ENCODE measurements around the gene STMN1.

Gene STMN1

GRCh38 chr1:25918615-25919014 is 12.4 kb upstream of the STMN1 start:
- DNase-seq = no peak

- no peak for DNase-seq
Measured at GRCh38 chr1:25917996-25918395, 11.8 kb upstream of the STMN1 start.

DNA sequence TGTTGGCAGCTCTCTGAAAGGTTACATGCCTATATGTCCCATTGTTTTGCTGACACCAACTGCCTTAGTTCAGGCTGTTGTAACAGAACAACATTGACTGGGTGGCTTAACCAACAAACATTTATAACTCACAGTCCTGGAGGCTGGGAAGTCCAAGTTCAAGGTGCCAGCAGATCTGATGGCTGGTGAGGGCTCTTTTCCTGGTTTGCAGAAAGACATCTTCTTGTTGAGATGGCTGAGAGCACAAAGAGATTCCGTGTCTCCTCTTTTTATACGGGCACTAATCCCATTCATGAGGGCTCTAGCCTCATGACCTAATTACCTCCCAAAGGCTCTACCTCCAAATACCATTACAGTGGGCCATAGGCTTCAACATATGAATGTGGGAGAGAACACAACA is 10.2 kb upstream of the STMN1 start:
- no peak for DNase-seq

DNA sequence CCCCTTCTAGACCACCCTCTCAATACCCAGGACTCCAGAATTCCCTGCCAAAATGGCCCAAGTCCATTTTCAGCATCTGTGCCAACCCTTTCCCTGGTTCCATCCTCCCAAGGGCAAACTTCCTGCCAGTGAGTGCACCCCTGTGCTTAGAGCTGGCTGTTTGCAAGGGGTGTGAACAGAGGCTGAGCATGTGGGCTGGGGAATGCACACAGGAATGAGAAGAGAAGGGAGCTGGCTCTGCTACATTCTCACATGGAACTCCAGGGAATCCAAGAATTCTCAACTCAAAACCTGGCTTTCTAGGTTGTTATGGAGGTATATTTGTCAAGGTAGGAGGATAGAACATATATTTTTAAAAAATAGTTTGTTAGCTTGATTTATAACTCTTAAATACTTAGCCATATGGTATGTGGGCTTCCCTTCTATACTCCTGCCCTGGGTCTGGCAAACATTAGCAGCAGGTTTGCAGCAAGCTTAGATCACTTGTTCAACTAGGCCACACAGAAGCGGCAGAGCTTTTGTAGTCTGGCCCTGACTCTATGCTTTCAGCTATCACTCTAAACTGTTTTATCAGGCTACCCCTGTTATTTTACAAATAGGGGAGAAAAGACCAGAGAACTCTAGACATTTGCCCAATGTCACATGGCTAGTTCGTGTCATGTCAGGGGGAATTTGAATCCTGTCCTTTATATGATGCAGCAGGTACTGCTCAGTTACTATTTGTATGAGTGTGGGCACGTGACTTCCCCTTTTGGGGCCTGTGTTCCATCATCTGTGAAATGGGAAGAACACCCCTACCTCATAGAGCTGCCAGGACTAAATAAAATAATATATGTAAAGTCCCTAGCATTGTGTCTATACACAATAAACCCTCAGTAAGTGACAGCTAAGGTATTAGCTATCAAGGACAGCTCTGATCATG is 8.1 kb upstream of the STMN1 start:
- no peak for DNase-seq

DNA sequence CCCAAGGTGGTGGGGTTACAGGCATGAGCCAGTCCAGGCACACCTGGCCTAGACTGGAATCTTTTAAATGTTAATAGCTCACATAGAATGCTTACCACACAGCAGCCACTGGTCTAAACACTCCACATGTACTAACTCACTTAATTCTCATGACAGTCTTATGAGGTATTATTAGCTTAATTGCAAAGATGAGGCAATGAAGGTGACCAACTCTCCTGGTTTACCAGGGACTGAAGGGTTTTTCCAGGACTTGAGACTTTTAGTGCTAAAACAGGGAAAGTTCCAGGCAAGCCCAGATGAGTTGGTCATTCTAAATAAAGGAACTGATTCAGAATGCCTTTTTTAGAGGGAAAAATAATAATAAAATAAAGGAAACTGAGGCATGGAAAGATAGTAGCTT is 7.0 kb upstream of the STMN1 start:
- no peak for DNase-seq

DNA sequence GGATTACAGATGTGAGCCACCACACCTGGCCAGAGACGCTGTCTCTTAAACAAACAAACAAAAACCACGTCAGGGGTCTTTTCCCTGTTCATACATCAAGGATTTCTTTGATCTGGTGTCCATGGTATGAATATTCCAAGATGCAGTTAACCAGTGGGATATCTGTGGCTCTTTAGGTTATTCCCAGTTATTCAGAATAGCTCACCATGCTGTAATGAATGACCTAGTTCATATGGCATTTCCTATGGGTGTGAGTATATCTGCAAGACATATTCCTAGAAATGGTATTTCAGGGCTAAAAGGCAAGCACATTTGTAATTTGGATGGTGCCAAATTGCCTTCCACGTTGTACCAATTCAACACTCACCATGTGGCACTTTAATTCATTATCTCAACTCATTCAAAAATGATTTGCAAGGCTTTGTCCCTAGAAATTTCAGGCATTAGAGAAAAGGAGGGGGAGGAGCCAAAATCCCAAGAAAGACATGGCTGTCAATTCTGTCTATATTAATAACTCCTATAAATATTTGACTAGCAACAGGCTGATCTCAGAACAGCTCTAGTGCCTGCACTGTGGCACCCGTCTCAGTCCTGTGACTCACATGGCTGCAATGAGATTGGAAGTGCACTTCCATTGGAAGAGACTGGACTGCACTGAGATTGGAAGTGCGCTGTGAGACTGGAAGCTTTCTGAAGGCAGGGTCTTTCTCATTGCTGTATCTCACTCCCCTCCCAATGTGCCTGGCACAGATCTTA is 6.0 kb upstream of the STMN1 start:
- no peak for DNase-seq

DNA sequence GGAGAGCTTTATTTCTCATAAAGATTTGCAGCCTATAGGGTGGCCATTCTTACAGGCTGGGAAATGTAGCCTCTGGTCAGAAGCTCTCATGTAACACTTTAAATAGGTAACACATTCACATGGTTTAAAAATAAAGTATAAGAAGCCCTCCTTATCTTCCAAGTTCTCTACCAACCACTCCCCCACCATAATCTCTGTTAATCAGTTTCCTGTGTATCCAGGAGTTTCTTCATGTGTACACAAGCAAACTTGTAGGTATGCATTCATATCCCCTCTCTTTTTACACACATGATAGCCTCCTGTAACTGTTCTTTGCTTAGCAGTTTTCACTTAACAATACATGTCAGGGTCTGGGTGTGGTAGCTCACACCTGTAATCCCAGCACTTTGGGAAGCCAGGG is 4.9 kb upstream of the STMN1 start:
- no peak for DNase-seq

DNA sequence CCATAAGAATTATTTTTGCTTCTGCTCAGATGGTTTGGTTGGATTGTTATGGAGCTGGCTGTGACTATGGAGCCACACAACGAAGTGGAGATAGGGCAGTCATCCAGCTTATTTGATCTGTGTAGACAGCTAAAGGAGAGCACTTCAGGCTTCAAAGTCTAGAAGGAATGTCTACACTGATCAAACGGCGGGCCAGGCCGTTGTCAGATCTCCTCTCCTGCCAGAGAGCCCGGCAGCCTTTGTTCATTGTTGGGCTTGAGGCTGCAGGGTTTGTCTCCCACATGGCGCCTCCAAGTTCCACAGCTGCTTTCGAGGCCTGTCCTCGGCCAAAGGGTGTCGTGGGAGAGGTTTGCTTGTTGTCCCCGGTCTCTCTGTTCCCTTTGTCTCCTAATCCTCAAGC is 2.8 kb upstream of the STMN1 start:
- no peak for DNase-seq

DNA sequence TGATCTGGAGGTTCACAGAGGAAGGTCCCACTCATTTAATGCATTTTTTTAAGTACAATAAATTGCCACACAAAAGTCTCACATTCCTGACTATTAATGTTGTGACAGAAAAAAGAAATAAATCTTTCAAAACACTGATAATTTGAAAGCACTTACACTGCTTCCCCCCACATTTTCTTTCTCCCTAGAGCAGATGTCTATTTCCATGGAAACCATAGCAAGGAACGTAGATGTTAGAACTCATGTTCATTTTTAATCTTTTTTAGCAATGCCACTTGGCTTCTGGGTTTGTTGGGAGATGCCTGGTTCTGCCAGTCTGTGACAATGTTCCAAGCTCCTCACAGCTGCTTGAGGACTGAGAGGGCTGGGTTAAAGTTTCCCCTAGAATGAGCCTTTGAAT is 1.9 kb upstream of the STMN1 start:
- no peak for DNase-seq

- DNase-seq = no peak
Measured at GRCh38 chr1:25907601-25908000, 1.4 kb upstream of the STMN1 start.

DNA sequence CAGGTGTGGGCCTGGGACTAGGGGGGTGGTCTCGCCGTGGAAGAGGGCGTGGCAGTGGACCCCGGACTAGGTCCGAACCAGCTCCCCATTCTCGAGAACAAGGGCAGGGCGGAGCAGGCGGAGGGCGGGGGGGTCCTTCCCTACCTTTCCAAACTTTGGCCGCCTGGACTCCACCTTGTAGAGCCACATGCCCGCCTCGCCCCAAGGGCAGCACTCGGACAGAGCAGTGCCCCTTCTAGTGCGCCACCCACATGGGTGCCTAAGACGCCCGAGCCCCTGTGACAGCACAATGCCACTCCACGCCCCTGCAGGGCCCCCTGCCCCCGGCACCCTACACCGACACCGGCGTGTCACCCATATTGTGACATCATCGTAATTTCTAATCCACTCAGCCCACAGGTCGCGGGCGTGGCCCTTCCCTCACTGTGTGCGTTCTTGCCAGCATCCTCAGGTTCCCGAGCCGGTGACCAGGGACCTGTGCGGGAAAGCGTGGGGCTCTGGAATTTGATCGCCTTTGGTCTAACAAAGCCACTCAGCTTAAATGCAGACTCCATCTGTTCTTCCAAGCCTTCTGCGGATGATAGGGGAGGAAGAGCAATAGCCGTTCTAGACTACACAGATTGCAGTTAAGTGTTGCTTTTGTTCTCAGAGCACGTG is 553 bp upstream of the STMN1 start:
- DNase-seq = peak; percentile 29

- peak; percentile 85 for DNase-seq
Measured at GRCh38 chr1:25904943-25905679, 1.1 kb downstream of the STMN1 start.

DNA sequence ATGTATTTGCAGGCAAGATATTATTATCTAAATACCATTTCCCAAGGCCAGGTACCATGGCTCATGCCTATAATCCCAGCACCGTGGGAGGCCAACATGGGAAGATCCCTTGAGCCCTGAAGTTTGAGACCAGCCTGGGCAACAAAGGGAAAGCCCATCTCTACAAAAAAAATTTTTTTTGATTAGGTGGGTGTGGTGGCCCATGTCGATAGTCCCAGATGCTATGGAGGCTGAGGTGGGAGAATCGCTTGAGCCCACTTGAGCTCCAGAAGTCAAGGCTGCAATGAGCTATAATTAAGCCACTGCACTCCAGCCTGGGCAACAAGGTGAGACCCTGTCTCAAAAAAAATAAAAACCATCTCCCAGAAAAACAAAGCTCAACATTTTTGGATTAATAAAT is 2.2 kb downstream of the STMN1 start:
- DNase-seq = no peak

GRCh38 chr1:25902462-25902861 is 3.8 kb downstream of the STMN1 start:
- DNase-seq = no peak

DNA sequence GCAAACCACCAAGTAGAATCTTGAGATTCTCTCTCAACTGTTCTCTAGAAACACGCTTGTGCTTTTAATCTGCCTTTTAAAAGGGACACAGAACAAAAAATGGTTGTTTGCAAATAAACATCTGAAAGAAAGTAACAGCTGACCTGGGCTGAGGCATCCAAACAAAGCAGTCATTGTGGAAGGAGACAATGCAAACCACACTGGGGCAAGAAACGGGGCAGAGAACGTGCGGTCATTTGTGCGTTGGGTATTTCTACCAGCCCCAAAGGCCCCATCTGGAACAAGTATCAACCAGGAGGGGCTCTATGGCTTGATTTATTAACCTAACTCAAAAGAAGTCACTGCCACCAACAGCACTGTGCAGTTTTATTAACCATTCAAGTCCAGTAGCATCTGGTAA is 6.0 kb downstream of the STMN1 start:
- DNase-seq = no peak

DNA sequence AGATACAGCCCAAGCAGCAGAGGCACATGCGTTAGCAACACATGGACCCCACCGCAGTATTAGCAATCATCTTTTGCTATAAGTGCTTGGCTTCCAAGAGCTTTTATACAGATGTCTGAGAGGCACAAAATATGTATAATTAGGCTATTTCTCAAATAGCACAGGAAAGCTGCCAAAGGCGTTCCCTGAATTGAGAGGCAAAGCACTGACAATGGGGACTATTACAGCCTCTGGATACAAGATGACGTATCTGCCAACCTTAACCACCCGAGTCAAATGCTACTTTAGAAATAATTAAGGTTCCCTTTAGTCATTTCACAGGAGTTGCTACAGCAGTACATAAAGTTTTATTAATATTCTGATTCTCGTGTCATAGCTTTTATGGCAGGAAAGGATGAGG is 6.4 kb downstream of the STMN1 start:
- no peak for DNase-seq

GRCh38 chr1:25898223-25899015 is 7.8 kb downstream of the STMN1 start:
- DNase-seq = no peak

DNA sequence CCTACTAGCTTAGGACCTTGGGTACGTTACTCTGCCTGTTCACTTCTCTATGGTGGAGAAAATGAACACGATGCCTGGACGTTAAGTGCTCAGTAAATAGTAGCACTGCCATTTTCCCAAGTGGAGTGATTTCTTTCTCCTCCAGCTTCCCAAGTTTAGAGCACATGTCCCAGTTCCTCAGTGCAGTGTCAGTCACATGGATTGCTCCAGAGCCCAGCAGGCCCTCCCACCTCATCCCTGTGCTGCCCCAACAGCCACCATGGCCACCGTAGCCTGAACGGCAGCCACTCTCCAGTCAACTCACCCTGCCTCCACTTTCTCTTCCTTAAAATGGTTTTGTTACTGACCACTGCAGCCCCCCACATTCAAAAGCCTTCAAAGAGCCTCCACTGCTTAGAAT is 8.5 kb downstream of the STMN1 start:
- no peak for DNase-seq

DNA sequence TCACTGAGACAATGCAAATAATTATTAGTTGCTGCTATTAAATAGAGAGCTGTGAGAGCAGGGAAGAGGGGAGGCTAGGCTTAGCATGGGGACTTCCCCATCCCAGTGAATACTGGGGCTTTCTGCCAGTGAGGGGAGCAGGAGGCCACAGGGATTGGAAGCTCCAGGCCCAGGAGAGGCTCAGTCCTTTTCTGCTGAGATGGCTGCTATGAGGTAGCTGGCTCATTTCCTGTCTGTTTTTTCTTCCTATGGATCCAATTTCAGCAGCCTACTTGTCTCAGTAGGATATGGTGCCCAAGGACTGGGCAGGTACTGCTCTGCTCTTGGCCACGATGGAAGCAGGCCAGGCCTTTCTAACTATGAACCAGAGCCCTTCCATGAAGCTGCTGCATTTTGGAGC is 10.0 kb downstream of the STMN1 start:
- DNase-seq = no peak

DNA sequence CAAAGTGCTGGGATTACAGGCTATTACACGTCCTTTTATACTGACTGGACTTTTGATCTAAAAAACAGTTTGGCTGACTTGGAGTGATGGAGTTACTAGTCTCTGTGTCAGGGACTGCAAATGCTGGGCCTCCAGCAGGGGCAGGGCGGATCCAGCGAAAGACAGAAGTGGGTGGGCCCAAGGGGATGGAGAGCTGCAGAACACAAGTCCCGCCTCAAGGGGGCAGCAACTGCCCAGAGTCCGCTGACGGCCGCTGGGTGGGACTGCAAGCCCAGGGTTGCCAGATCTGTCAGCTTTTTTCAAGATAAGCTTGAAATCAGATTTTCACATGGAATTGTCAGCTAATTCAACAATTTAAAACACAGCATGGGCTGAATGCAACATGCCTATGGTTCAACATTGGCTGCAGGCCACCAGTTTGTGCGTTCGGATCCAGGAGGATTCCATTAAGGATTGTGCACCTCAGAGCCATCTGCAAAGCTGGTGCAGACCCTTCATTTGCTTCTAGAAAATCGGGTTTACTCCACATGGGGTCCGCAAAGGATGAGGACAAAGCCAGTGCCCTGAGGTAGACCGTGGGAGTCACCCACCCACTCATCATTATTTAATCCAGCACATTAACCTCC is 10.7 kb downstream of the STMN1 start:
- peak; percentile 84 for DNase-seq

DNA sequence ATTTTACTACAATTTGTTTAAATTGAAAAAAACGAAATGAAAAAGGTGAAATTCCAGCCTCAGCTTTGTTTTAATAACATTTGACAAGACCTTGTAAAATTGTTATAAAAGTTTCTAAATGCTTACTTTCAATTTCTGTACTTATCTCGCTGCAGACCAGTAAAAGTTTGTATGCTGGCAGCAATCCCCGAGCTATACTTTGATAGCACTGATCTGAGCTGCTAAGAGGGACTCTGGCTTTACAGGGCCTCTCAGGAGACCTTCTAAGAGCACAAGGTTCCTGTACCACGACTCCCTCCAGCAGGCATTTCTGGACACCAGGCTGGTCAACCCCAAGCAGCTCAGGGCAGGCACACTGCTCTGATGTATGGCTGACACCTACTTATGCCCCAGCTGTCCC is 13.1 kb downstream of the STMN1 start:
- DNase-seq = no peak

GRCh38 chr1:25891606-25892005 is 14.6 kb downstream of the STMN1 start:
- DNase-seq = no peak
